Measurements from ENCODE around the gene POLG.
"Not testable (repeated sequence)": the region's sequence is repeated elsewhere in the genome, so short reads cannot be mapped to it uniquely, and the experiment has no call there.

Gene POLG

DNA sequence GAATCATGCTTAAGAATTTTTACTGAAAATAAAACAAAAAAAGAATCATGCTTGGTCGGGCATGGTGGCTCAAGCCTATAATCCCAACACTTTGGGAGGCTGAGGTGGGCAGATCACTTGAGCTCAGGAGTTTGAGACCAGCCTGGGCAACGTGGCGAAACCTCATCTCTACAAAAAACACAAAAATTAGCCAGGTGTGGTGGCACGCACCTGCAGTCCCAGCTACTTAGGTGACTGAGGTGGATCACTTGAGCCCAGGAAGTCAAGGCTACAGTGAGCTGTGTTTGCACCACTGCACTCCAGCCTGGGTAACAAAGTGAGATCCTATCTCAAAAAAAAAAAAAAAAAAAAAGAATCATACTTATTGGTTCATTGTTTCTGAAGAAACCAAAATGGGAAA is 57.3 kb downstream of the POLG start:
- not testable (repeated sequence) for DNase-seq
